ENCODE data around the gene EML5. TPM values are rescaled to one million over a fixed set of nuclear protein-coding genes. Genes with fewer than 3 reads are reported as not detected.

EML5 gene
- total RNA-seq, 1 experiment from 2014 or later = 0.66 TPM

- H3K4me1 ChIP-seq (ENCODE audit: insufficient read depth, low read length) = no peaks in the 10 kb centered on the region
- POLR2A ChIA-PET (ENCODE audit: unreplicated experiment) = no interaction called here
- H3K27ac ChIP-seq (ENCODE audit: low read length) = no peak overlapping the region
- H3K36me3 ChIP-seq (ENCODE audit: low read depth, low read length) = peaks cover 54% of the 10 kb centered on the region
- no peak for DNase-seq
- H4K20me1 ChIP-seq (ENCODE audit: low read length) = peaks cover 7% of the 10 kb centered on the region; the same call in 1 of the 2 replicates
- no peaks in the 10 kb centered on the region for H3K9me3 ChIP-seq (ENCODE audit: low read length)
- H3K27me3 ChIP-seq (ENCODE audit: low read length) = no peaks in the 10 kb centered on the region
- no peak for ATAC-seq
- H3K4me3 ChIP-seq (ENCODE audit: low read length) = no peak overlapping the region
- no peaks in the 10 kb centered on the region for H3K9me2 ChIP-seq (replicated peaks; ENCODE audit: low read length)
- CTCF ChIA-PET = no interaction called here
- no peak overlapping the region for H3K9ac ChIP-seq (ENCODE audit: low read length)
- intact Hi-C loops (cut with micrococcal nuclease) = no loop called here
- H3K4me2 ChIP-seq (ENCODE audit: low read length) = no peak overlapping the region
- no peak overlapping the region for H2AFZ ChIP-seq (ENCODE audit: low read length)
- TF ChIP-seq EZH2 (IDR thresholded peaks at IDR 0.05; ENCODE audit: low read length, unreplicated experiment) (no peak), CTCF (conservative IDR thresholded peaks at IDR 0.05; ENCODE audit: low read depth, low read length) (no peak), EZH2phosphoT487 (IDR thresholded peaks at IDR 0.05; ENCODE audit: borderline replicate concordance, low read length) (no peak)
- no TSS peak for BruUV-seq (replicated peaks)
- H3F3A ChIP-seq (ENCODE audit: low read length, unreplicated experiment) = no peaks in the 10 kb centered on the region
- no peaks in the 10 kb centered on the region for H3K79me2 ChIP-seq (ENCODE audit: low read length)
Measured at GRCh38 chr14:88584451-88584850, 208.3 kb downstream of the EML5 start.

- H3K27me3 ChIP-seq (ENCODE audit: low read length) = no peaks in the 10 kb centered on the region
- ChIA-PET CTCF (interaction anchor here (0.9 kb wide), 1 partner anchor 16 kb away, joined by 3 read pairs; no protein-coding TSS in a partner anchor), POLR2A (ENCODE audit: unreplicated experiment) (no interaction called here)
- H3K79me2 ChIP-seq (ENCODE audit: low read length) = no peaks in the 10 kb centered on the region
- ATAC-seq (peak; percentile 92), DNase-seq (peak; percentile 52)
- H3K4me2 ChIP-seq (ENCODE audit: low read length) = no peak overlapping the region
- H3K4me3 ChIP-seq (ENCODE audit: low read length) = no peak overlapping the region
- H3K4me1 ChIP-seq (ENCODE audit: insufficient read depth, low read length) = peaks cover 8% of the 10 kb centered on the region; the same call in 1 of the 2 replicates
- no peak overlapping the region for H3K9ac ChIP-seq (ENCODE audit: low read length)
- intact Hi-C loops (cut with micrococcal nuclease) = loop anchor here (2.0 kb wide), 1 partner anchor 37 kb away; no protein-coding TSS in a partner anchor
- BruUV-seq (replicated peaks) = no TSS peak
- H3F3A ChIP-seq (ENCODE audit: low read length, unreplicated experiment) = no peaks in the 10 kb centered on the region
- peaks cover 72% of the 10 kb centered on the region for H3K36me3 ChIP-seq (ENCODE audit: low read depth, low read length)
- peak overlapping the region; percentile 51 for H3K27ac ChIP-seq (ENCODE audit: low read length)
- H4K20me1 ChIP-seq (ENCODE audit: low read length) = no peaks in the 10 kb centered on the region
- no peaks in the 10 kb centered on the region for H3K9me2 ChIP-seq (replicated peaks; ENCODE audit: low read length)
- H2AFZ ChIP-seq (ENCODE audit: low read length) = no peak overlapping the region
- H3K9me3 ChIP-seq (ENCODE audit: low read length) = no peaks in the 10 kb centered on the region
- no peak for TF ChIP-seq CTCF (conservative IDR thresholded peaks at IDR 0.05; ENCODE audit: low read depth, low read length)
- no peak for TF ChIP-seq EZH2phosphoT487 (IDR thresholded peaks at IDR 0.05; ENCODE audit: borderline replicate concordance, low read length)
- TF ChIP-seq EZH2 (IDR thresholded peaks at IDR 0.05; ENCODE audit: low read length, unreplicated experiment) = no peak
Measured at GRCh38 chr14:88576222-88576621, 216.5 kb downstream of the EML5 start.

GRCh38 chr14:88572117-88572516 is 220.6 kb downstream of the EML5 start:
- H4K20me1 ChIP-seq (ENCODE audit: low read length) = no peaks in the 10 kb centered on the region
- POLR2A ChIA-PET (ENCODE audit: unreplicated experiment) = no interaction called here
- H3K36me3 ChIP-seq (ENCODE audit: low read depth, low read length) = peaks cover 72% of the 10 kb centered on the region
- ATAC-seq (no peak), DNase-seq (no peak)
- H3K9me2 ChIP-seq (replicated peaks; ENCODE audit: low read length) = no peaks in the 10 kb centered on the region
- no peak overlapping the region for H3K4me2 ChIP-seq (ENCODE audit: low read length)
- H3K4me3 ChIP-seq (ENCODE audit: low read length) = no peak overlapping the region
- intact Hi-C loops (cut with micrococcal nuclease) = no loop called here
- CTCF ChIA-PET = no interaction called here
- H3K9me3 ChIP-seq (ENCODE audit: low read length) = no peaks in the 10 kb centered on the region
- BruUV-seq (replicated peaks) = no TSS peak
- TF ChIP-seq EZH2 (IDR thresholded peaks at IDR 0.05; ENCODE audit: low read length, unreplicated experiment) (no peak), EZH2phosphoT487 (IDR thresholded peaks at IDR 0.05; ENCODE audit: borderline replicate concordance, low read length) (no peak), CTCF (conservative IDR thresholded peaks at IDR 0.05; ENCODE audit: low read depth, low read length) (no peak)
- H3K27ac ChIP-seq (ENCODE audit: low read length) = no peak overlapping the region
- no peaks in the 10 kb centered on the region for H3K27me3 ChIP-seq (ENCODE audit: low read length)
- H3K4me1 ChIP-seq (ENCODE audit: insufficient read depth, low read length) = peaks cover 8% of the 10 kb centered on the region; the same call in 1 of the 2 replicates
- no peak overlapping the region for H3K9ac ChIP-seq (ENCODE audit: low read length)
- H3F3A ChIP-seq (ENCODE audit: low read length, unreplicated experiment) = no peaks in the 10 kb centered on the region
- no peaks in the 10 kb centered on the region for H3K79me2 ChIP-seq (ENCODE audit: low read length)
- no peak overlapping the region for H2AFZ ChIP-seq (ENCODE audit: low read length)
